ENCODE measurements around the gene TEX9.

- TF ChIP-seq, protein P1, sequence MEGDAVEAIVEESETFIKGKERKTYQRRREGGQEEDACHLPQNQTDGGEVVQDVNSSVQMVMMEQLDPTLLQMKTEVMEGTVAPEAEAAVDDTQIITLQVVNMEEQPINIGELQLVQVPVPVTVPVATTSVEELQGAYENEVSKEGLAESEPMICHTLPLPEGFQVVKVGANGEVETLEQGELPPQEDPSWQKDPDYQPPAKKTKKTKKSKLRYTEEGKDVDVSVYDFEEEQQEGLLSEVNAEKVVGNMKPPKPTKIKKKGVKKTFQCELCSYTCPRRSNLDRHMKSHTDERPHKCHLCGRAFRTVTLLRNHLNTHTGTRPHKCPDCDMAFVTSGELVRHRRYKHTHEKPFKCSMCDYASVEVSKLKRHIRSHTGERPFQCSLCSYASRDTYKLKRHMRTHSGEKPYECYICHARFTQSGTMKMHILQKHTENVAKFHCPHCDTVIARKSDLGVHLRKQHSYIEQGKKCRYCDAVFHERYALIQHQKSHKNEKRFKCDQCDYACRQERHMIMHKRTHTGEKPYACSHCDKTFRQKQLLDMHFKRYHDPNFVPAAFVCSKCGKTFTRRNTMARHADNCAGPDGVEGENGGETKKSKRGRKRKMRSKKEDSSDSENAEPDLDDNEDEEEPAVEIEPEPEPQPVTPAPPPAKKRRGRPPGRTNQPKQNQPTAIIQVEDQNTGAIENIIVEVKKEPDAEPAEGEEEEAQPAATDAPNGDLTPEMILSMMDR (IDR thresholded peaks at IDR 0.05), result no peak
- TF ChIP-seq POLR2A (IDR thresholded peaks at IDR 0.05) (no peak), POLR2AphosphoS5 (IDR thresholded peaks at IDR 0.05) (no peak)
Measured at GRCh38 chr15:56471440-56472069, 106.3 kb downstream of the TEX9 start.

Data from gastroesophageal sphincter (tissue), 3 donors.